ENCODE measurements around the gene ST3GAL3.
"Not testable (repeated sequence)": the region's sequence is repeated elsewhere in the genome, so short reads cannot be mapped to it uniquely, and the experiment has no call there.

The ST3GAL3 gene

GRCh38 chr1:43716559-43717281 is 9.4 kb downstream of the ST3GAL3 start:
- no peak overlapping the region for H3K4me3 Mint-ChIP-seq
- peaks cover 7% of the 10 kb centered on the region for H3K36me3 Mint-ChIP-seq
- no peaks in the 10 kb centered on the region for H3K4me1 Mint-ChIP-seq (ENCODE audit: low read depth)
- no peaks in the 10 kb centered on the region for H3K9me3 Mint-ChIP-seq (ENCODE audit: low read depth)
- no peaks in the 10 kb centered on the region for H3K27me3 Mint-ChIP-seq
- H3K27ac Mint-ChIP-seq, result no peak overlapping the region

- H3K4me3 Mint-ChIP-seq, result no peak overlapping the region
- H3K27ac Mint-ChIP-seq, result no peak overlapping the region
- H3K4me1 Mint-ChIP-seq (ENCODE audit: low read depth), result no peaks in the 10 kb centered on the region
- no peaks in the 10 kb centered on the region for H3K9me3 Mint-ChIP-seq (ENCODE audit: low read depth)
- H3K36me3 Mint-ChIP-seq, result peaks cover 7% of the 10 kb centered on the region
- H3K27me3 Mint-ChIP-seq, result no peaks in the 10 kb centered on the region
Observed at GRCh38 chr1:43719063-43719462, 11.7 kb downstream of the ST3GAL3 start.

- H3K27me3 Mint-ChIP-seq; H3K36me3 Mint-ChIP-seq; H3K4me1 Mint-ChIP-seq (ENCODE audit: low read depth); H3K9me3 Mint-ChIP-seq (ENCODE audit: low read depth); H3K4me3 Mint-ChIP-seq; H3K27ac Mint-ChIP-seq: not testable (repeated sequence)
Observed at GRCh38 chr1:43719670-43720419, 12.5 kb downstream of the ST3GAL3 start.

GRCh38 chr1:43722810-43723209 is 15.5 kb downstream of the ST3GAL3 start:
- no peaks in the 10 kb centered on the region for H3K9me3 Mint-ChIP-seq (ENCODE audit: low read depth)
- H3K27me3 Mint-ChIP-seq, result no peaks in the 10 kb centered on the region
- no peak overlapping the region for H3K4me3 Mint-ChIP-seq
- no peak overlapping the region for H3K27ac Mint-ChIP-seq
- H3K36me3 Mint-ChIP-seq, result peaks cover 3% of the 10 kb centered on the region
- peaks cover 2% of the 10 kb centered on the region for H3K4me1 Mint-ChIP-seq (ENCODE audit: low read depth)

- Mint-ChIP-seq H3K36me3 (peaks cover 4% of the 10 kb centered on the region), H3K4me3 (no peak overlapping the region), H3K4me1 (ENCODE audit: low read depth) (peaks cover 6% of the 10 kb centered on the region), H3K27me3 (no peaks in the 10 kb centered on the region), H3K9me3 (ENCODE audit: low read depth) (no peaks in the 10 kb centered on the region), H3K27ac (no peak overlapping the region)
Observed at GRCh38 chr1:43729816-43730463, 22.6 kb downstream of the ST3GAL3 start.

- H3K27ac Mint-ChIP-seq, result no peak overlapping the region
- H3K27me3 Mint-ChIP-seq, result no peaks in the 10 kb centered on the region
- H3K36me3 Mint-ChIP-seq, result peaks cover 11% of the 10 kb centered on the region
- no peaks in the 10 kb centered on the region for H3K9me3 Mint-ChIP-seq (ENCODE audit: low read depth)
- H3K4me3 Mint-ChIP-seq, result no peak overlapping the region
- H3K4me1 Mint-ChIP-seq (ENCODE audit: low read depth), result peaks cover 6% of the 10 kb centered on the region
Observed at GRCh38 chr1:43731867-43732531, 24.7 kb downstream of the ST3GAL3 start.

GRCh38 chr1:43736819-43737218 is 29.5 kb downstream of the ST3GAL3 start:
- Mint-ChIP-seq H3K27ac (no peak overlapping the region), H3K9me3 (ENCODE audit: low read depth) (no peaks in the 10 kb centered on the region), H3K27me3 (no peaks in the 10 kb centered on the region), H3K4me3 (no peak overlapping the region), H3K36me3 (peaks cover 9% of the 10 kb centered on the region), H3K4me1 (ENCODE audit: low read depth) (peaks cover 3% of the 10 kb centered on the region)

GRCh38 chr1:43742026-43742425 is 34.7 kb downstream of the ST3GAL3 start:
- Mint-ChIP-seq H3K4me3 (no peak overlapping the region), H3K36me3 (peaks cover 9% of the 10 kb centered on the region), H3K27ac (no peak overlapping the region), H3K9me3 (ENCODE audit: low read depth) (no peaks in the 10 kb centered on the region), H3K27me3 (no peaks in the 10 kb centered on the region), H3K4me1 (ENCODE audit: low read depth) (no peaks in the 10 kb centered on the region)

- Mint-ChIP-seq H3K4me1 (ENCODE audit: low read depth) (no peaks in the 10 kb centered on the region), H3K27ac (no peak overlapping the region), H3K9me3 (ENCODE audit: low read depth) (no peaks in the 10 kb centered on the region), H3K27me3 (no peaks in the 10 kb centered on the region), H3K4me3 (no peak overlapping the region), H3K36me3 (peaks cover 7% of the 10 kb centered on the region)
Observed at GRCh38 chr1:43743206-43743605, 35.9 kb downstream of the ST3GAL3 start.

GRCh38 chr1:43747736-43748135 is 40.4 kb downstream of the ST3GAL3 start:
- Mint-ChIP-seq H3K27me3 (no peaks in the 10 kb centered on the region), H3K36me3 (peaks cover 7% of the 10 kb centered on the region), H3K4me1 (ENCODE audit: low read depth) (no peaks in the 10 kb centered on the region), H3K4me3 (no peak overlapping the region), H3K27ac (no peak overlapping the region), H3K9me3 (ENCODE audit: low read depth) (no peaks in the 10 kb centered on the region)

GRCh38 chr1:43750083-43750482 is 42.7 kb downstream of the ST3GAL3 start:
- Mint-ChIP-seq H3K27me3 (no peaks in the 10 kb centered on the region), H3K4me3 (no peak overlapping the region), H3K27ac (no peak overlapping the region), H3K36me3 (peaks cover 8% of the 10 kb centered on the region), H3K9me3 (ENCODE audit: low read depth) (no peaks in the 10 kb centered on the region), H3K4me1 (ENCODE audit: low read depth) (no peaks in the 10 kb centered on the region)

GRCh38 chr1:43753422-43753821 is 46.1 kb downstream of the ST3GAL3 start:
- peaks cover 8% of the 10 kb centered on the region for H3K36me3 Mint-ChIP-seq
- no peaks in the 10 kb centered on the region for H3K27me3 Mint-ChIP-seq
- no peaks in the 10 kb centered on the region for H3K4me1 Mint-ChIP-seq (ENCODE audit: low read depth)
- no peak overlapping the region for H3K27ac Mint-ChIP-seq
- H3K9me3 Mint-ChIP-seq (ENCODE audit: low read depth), result no peaks in the 10 kb centered on the region
- no peak overlapping the region for H3K4me3 Mint-ChIP-seq

GRCh38 chr1:43754892-43755291 is 47.6 kb downstream of the ST3GAL3 start:
- H3K36me3 Mint-ChIP-seq, result peaks cover 8% of the 10 kb centered on the region
- no peaks in the 10 kb centered on the region for H3K27me3 Mint-ChIP-seq
- H3K4me3 Mint-ChIP-seq, result no peak overlapping the region
- H3K9me3 Mint-ChIP-seq (ENCODE audit: low read depth), result no peaks in the 10 kb centered on the region
- H3K27ac Mint-ChIP-seq, result no peak overlapping the region
- no peaks in the 10 kb centered on the region for H3K4me1 Mint-ChIP-seq (ENCODE audit: low read depth)

GRCh38 chr1:43757343-43758053 is 50.2 kb downstream of the ST3GAL3 start:
- Mint-ChIP-seq H3K36me3 (peaks cover 8% of the 10 kb centered on the region), H3K9me3 (ENCODE audit: low read depth) (no peaks in the 10 kb centered on the region), H3K27ac (no peak overlapping the region), H3K4me1 (ENCODE audit: low read depth) (no peaks in the 10 kb centered on the region), H3K4me3 (no peak overlapping the region), H3K27me3 (no peaks in the 10 kb centered on the region)

Measured in activated naive CD8-positive, alpha-beta T cell (primary cell).